Naive thymus-derived CD4-positive, alpha-beta T cell (primary cell): ENCODE results near the gene TUBA1C. TPM values are rescaled to one million over a fixed set of nuclear protein-coding genes. Genes with fewer than 3 reads are reported as not detected.
A peak's percentile ranks its signal among the peaks of the same experiment; 100 is the strongest.
"Not testable (repeated sequence)": the region's sequence is repeated elsewhere in the genome, so short reads cannot be mapped to it uniquely, and the experiment has no call there.

ENCODE experiments used
- ATAC-seq: fragments of 150-1000 bp; cut with Tn5 transposase; 2 replicates; pipeline ENCODE4 v1.10.0; 2021; ENCODE audit warnings: mild to moderate bottlenecking, moderate library complexity
- CTCF ChIA-PET: fragments of 350-600 bp; sonication (Branson Sonifier 250); formaldehyde crosslinking; loops from one replicate; lab custom pipeline; 2021; ENCODE audit warnings: antibody characterized with exemption; lab: Charles Lee
- POLR2A ChIA-PET: fragments of 350-600 bp; sonication (Branson Sonifier 250); formaldehyde crosslinking; loops from one replicate; lab custom pipeline; 2021; ENCODE audit warnings: antibody characterized with exemption, inconsistent platforms; lab: Charles Lee
- DNase-seq, 9 donors: peaks; one replicate each; pipeline versions ENCODE4 v3.0.0 to v3.0.0-alpha.2; 2020 to 2022; ENCODE audit warnings: mixed read lengths in 1 of 9
- H3K27ac ChIP-seq: one replicate; pipeline ENCODE4 v1.7.0; 2013; ENCODE audit warnings: mild to moderate bottlenecking, low read depth, low read length, moderate library complexity
- H3K27me3 ChIP-seq, 2 donors: one replicate each; pipeline ENCODE4 v1.7.0; 2013; ENCODE audit warnings: low read length in 2 of 2, mild to moderate bottlenecking in 2 of 2, moderate library complexity in 2 of 2; ENCODE audit not compliant: control insufficient read depth in 2 of 2, insufficient read depth in 2 of 2
- H3K36me3 ChIP-seq, 3 experiments: 1 replicate in 2 of 3; 2 replicates in 1 of 3; pipeline ENCODE4 v1.7.0; 2013; ENCODE audit warnings: low read length in 3 of 3, mild to moderate bottlenecking in 3 of 3, moderate library complexity in 1 of 3; ENCODE audit not compliant: insufficient read depth in 3 of 3, control insufficient read depth in 2 of 3
- H3K4me1 ChIP-seq, 2 donors: one replicate each; pipeline ENCODE4 v1.7.0; 2013; ENCODE audit warnings: low read length in 2 of 2, mild to moderate bottlenecking in 2 of 2, moderate library complexity in 1 of 2; ENCODE audit not compliant: control insufficient read depth in 2 of 2, insufficient read depth in 2 of 2
- H3K4me3 ChIP-seq: 2 replicates; pipeline ENCODE4 v1.7.0; 2013; ENCODE audit warnings: mild to moderate bottlenecking, low read length
- H3K9me3 ChIP-seq, 3 experiments: 1 replicate in 2 of 3; 2 replicates in 1 of 3; pipeline ENCODE4 v1.7.0; 2013; ENCODE audit warnings: low read length in 3 of 3; ENCODE audit not compliant: control insufficient read depth in 2 of 3
- H3K27ac Mint-ChIP-seq, 9 donors: one replicate each; pipeline ENCODE4 v1.8.0; 2020 to 2022; ENCODE audit warnings: mixed read lengths in 9 of 9, mild to moderate bottlenecking in 8 of 9, moderate library complexity in 5 of 9, inconsistent platforms in 2 of 9
- H3K27me3 Mint-ChIP-seq, 5 donors: one replicate each; pipeline ENCODE4 v1.8.0; 2021 to 2022; ENCODE audit warnings: mixed read lengths in 5 of 5, mild to moderate bottlenecking in 1 of 5
- H3K36me3 Mint-ChIP-seq, 5 donors: one replicate each; pipeline ENCODE4 v1.8.0; 2020 to 2022; ENCODE audit warnings: mixed read lengths in 5 of 5, mild to moderate bottlenecking in 3 of 5, inconsistent platforms in 1 of 5
- H3K4me1 Mint-ChIP-seq, 7 donors: one replicate each; pipeline ENCODE4 v1.8.0; 2020 to 2022; ENCODE audit warnings: mixed read lengths in 7 of 7, mild to moderate bottlenecking in 3 of 7, inconsistent platforms in 1 of 7
- H3K4me3 Mint-ChIP-seq, 10 donors: one replicate each; pipeline ENCODE4 v1.8.0; 2020 to 2022; ENCODE audit warnings: mild to moderate bottlenecking in 10 of 10, mixed read lengths in 10 of 10, moderate library complexity in 6 of 10, inconsistent platforms in 2 of 10
- H3K9me3 Mint-ChIP-seq, 11 donors: one replicate each; pipeline ENCODE4 v1.8.0; 2020 to 2022; ENCODE audit warnings: mixed read lengths in 11 of 11, mild to moderate bottlenecking in 4 of 11, inconsistent platforms in 1 of 11, moderate library complexity in 1 of 11
- intact Hi-C, 2 donors: fragments of 100-400 bp; cut with micrococcal nuclease; formaldehyde crosslinking; loops; one replicate each; pipeline ENCODE4 v1.15.1; 2023
- polyA plus RNA-seq, 2 donors: library from polyadenylated mRNA; unstranded; fragments of 300-500 nt; fragmentation: Illumina TruSeq; gene quantifications; one replicate each; pipeline ENCODE4 v1.2.3, GENCODE V29; 2021
- total RNA-seq, 6 experiments: library from RNA in 5 of 6; stranded (reverse) in 5 of 6; gene quantifications; 1 replicate in 5 of 6; 2 replicates in 1 of 6; pipeline ENCODE4 v1.2.3 and lab custom pipeline; 2021 to 2026

TUBA1C gene
- total and polyA plus RNA-seq, 7 experiments from 2014 or later = 17.9 to 195 (median 23.1) TPM

DNA sequence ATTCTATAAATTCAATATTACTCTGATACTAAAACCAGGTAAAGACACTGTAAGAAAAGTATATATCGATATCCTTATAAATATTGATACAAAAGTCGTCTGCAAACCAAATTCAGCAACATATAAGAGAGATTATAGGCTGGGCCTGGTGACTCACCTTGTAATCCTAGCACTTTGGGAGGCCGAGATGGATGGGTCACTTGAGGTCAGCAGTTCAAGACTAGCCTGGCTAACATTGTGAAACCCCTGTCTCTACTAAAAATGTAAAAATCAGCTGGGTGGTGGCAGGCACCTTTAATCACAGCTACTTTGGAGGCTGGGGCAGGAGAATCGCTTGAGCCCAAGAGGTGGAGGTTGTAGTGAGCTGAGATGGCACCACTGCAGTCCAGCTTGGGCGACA lies 13.5 kb upstream of the TUBA1C start:
- H3K4me1 ChIP-seq = no peaks in the 10 kb centered on the region
- no peaks in the 10 kb centered on the region for H3K36me3 Mint-ChIP-seq
- intact Hi-C loops = no loop called here
- no peaks in the 10 kb centered on the region for H3K36me3 ChIP-seq
- DNase-seq (no peak), ATAC-seq (no peak)
- no peaks in the 10 kb centered on the region for H3K27me3 ChIP-seq
- H3K27ac ChIP-seq = no peak overlapping the region
- peaks cover 0 to 3% (median 0%) of the 10 kb centered on the region in 7 donors for H3K4me1 Mint-ChIP-seq
- no peaks in the 10 kb centered on the region for H3K9me3 ChIP-seq
- ChIA-PET POLR2A (interaction anchor here (0.6 kb wide), 1 partner anchor 131 kb away, joined by 6 read pairs; no protein-coding TSS in a partner anchor), CTCF (interaction anchor here (0.7 kb wide), 1 partner anchor 86 kb away, joined by 3 read pairs; no protein-coding TSS in a partner anchor)
- no peak overlapping the region for H3K27ac Mint-ChIP-seq
- no peak overlapping the region for H3K4me3 ChIP-seq
- no peak overlapping the region for H3K4me3 Mint-ChIP-seq
- H3K27me3 Mint-ChIP-seq = no peaks in the 10 kb centered on the region
- H3K9me3 Mint-ChIP-seq = no peaks in the 10 kb centered on the region

DNA sequence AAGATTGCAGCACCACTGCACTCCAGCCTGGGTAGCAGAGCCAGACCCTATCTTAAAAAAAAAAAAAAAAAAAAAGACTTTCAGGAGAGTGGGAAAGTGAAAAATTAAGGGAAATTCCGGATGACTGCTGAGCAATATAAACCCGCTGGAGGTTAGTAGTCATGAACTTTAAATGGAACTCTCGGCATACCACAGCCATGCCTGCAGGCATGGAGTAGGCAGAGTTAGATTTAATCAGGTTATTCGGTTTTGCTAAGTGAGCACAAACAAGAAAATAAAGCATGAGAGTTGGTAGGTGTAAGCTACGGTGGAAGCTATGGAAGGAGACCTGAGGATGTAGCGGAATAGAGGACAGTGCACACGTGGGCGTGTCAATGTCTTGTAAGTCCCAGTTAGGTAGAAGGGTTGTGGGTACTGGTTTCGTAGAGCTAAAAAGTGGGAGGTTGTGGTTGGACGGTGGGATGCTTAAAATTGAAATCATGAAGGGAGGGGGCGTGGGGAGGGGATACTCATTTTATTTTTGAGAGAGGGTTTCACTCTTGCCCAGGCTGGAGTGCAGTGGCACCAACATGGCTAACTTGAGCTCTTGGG lies 11.8 kb upstream of the TUBA1C start:
- H3K27ac Mint-ChIP-seq = no peak overlapping the region

DNA sequence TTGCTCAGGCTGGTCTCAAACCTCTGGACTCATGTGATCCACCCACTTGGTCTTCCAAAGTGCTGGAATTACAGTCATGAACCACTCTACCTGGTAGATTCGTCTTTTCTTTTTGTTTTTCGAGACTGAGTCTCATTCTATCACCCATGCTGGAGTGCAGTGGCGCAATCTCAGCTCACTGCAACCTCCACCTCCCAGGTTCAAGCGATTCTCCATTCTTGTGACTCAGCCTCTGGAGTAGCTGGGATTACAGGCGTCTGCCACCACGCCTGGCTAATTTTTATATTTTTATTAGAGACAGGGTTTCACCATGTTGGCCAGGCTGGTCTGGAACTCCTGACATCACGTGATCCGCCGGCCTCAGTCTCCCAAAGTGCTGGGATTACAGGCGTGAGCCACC lies 9.4 kb upstream of the TUBA1C start:
- CTCF ChIA-PET = interaction anchor here (0.6 kb wide), 1 partner anchor 11 kb away, joined by 3 read pairs; no protein-coding TSS in a partner anchor
- H3K4me3 ChIP-seq, H3K9me3 Mint-ChIP-seq, H3K27me3 ChIP-seq, ATAC-seq, H3K4me3 Mint-ChIP-seq, H3K4me1 Mint-ChIP-seq, H3K27ac Mint-ChIP-seq, H3K9me3 ChIP-seq, intact Hi-C loops, POLR2A ChIA-PET, H3K4me1 ChIP-seq, H3K27me3 Mint-ChIP-seq, H3K36me3 ChIP-seq, H3K27ac ChIP-seq, DNase-seq, H3K36me3 Mint-ChIP-seq: not testable (repeated sequence)

More for the DNA sequence above, 11.8 kb upstream of the TUBA1C start:
- ChIA-PET CTCF (interaction anchor here (0.6 to 1.4 kb wide), 2 partner anchors 60 to 165 kb away, joined by 4 to 8 read pairs; no protein-coding TSS in a partner anchor), POLR2A (no interaction called here)
- H3K9me3 ChIP-seq = no peaks in the 10 kb centered on the region
- H3K36me3 ChIP-seq = no peaks in the 10 kb centered on the region
- no peak for ATAC-seq
- Mint-ChIP-seq H3K4me3 (no peak overlapping the region), H3K4me1 (peaks cover 0 to 3% (median 0%) of the 10 kb centered on the region in 7 donors), H3K36me3 (no peaks in the 10 kb centered on the region), H3K9me3 (no peaks in the 10 kb centered on the region), H3K27me3 (no peaks in the 10 kb centered on the region)
- no peaks in the 10 kb centered on the region for H3K27me3 ChIP-seq
- intact Hi-C loops = no loop called here
- H3K27ac ChIP-seq = no peak overlapping the region
- H3K4me3 ChIP-seq = no peak overlapping the region
- H3K4me1 ChIP-seq = no peaks in the 10 kb centered on the region
- DNase-seq = no peak

DNA sequence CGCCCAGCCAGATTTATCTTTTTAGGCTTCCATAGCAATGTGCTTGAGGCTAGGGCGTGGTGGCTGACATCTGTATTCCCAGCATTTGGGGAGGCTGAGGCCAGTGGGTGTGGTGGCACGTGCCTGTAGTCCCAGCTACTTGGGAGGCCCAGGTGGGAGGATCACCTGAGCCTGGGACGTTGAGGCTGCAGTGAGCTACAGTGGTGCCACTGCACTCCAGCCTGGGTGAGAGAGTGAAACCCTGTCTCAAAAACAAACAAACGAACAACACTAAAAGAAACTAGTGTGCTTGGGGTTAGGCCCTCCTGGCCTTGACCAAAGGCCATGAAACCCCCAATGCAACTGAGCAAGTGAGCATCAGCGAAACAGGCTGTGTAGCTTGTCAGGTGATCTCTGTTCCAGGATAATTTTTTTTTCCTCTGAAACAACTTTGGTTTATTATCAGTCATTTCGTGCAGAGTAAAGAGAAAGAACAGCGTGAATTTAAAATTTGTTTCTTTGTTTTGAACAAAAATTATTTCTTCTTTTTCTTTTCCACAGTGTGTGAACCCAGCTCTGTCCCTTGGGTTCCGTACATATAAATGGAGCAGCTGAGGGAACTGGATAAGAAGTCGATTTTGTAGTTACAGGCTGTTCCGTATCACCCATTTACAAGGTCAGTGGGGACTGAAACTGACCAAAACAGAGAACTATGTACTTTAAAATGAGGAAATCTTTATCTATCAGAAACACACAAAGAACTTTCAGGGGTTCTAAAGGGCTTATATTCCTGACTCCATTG lies 8.8 kb upstream of the TUBA1C start:
- DNase-seq (no peak), ATAC-seq (no peak)
- Mint-ChIP-seq H3K4me3 (peak overlapping the region in 1 of 10 donors; percentile 16), H3K4me1 (peaks cover 0 to 9% (median 0%) of the 10 kb centered on the region in 7 donors), H3K9me3 (no peaks in the 10 kb centered on the region), H3K36me3 (no peaks in the 10 kb centered on the region), H3K27me3 (no peaks in the 10 kb centered on the region), H3K27ac (no peak overlapping the region)
- no peak overlapping the region for H3K4me3 ChIP-seq
- intact Hi-C loops = no loop called here
- ChIA-PET POLR2A (interaction anchor here (0.7 kb wide), 1 partner anchor 249 kb away, joined by 3 read pairs; no protein-coding TSS in a partner anchor), CTCF (interaction anchor here (0.6 to 0.7 kb wide), 2 partner anchors 11 to 829 kb away, joined by 3 read pairs; partner anchors contain the start of gene SMARCD1)
- no peaks in the 10 kb centered on the region for H3K9me3 ChIP-seq
- H3K4me1 ChIP-seq = no peaks in the 10 kb centered on the region
- no peaks in the 10 kb centered on the region for H3K27me3 ChIP-seq
- no peaks in the 10 kb centered on the region for H3K36me3 ChIP-seq
- no peak overlapping the region for H3K27ac ChIP-seq

DNA sequence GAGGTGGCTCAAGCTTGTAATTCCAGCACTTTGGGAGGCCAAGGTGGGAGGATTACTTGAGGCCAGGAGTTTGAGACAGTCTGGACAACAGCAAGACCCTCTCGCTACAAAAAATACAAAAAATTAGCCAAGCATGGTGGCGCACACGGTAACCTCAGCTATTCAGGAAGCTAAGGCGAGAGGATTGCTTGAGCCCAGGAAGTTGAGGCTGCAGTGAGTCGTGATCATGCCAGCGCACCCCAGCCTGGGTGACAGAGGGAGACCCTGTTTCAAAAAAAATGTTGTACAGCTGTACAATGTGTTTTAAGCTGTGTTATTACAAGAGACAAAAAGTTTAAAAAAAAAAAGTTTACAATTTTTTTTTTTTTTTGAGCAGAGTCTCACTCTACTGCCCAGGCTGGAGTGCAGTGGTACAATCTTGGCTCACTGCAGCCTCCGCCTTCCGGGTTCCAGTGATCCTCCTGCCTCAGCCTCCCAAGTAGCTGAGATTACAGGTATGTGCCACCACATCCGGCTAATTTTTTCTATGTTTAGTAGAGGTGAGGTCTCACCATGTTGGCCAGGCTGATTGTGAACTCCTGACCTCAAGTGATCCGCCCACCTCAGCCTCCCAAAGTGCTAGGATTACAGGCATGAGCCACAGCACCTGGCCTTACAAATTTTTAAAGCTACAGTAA lies 7.2 kb upstream of the TUBA1C start:
- DNase-seq, H3K9me3 ChIP-seq, H3K36me3 ChIP-seq, intact Hi-C loops, H3K27ac ChIP-seq, H3K4me1 ChIP-seq, H3K9me3 Mint-ChIP-seq, CTCF ChIA-PET, H3K36me3 Mint-ChIP-seq, H3K4me3 Mint-ChIP-seq, POLR2A ChIA-PET, H3K27me3 Mint-ChIP-seq, ATAC-seq, H3K27ac Mint-ChIP-seq, H3K27me3 ChIP-seq, H3K4me3 ChIP-seq: not testable (repeated sequence)
- peaks cover 0 to 11% (median 0%) of the 10 kb centered on the region in 7 donors for H3K4me1 Mint-ChIP-seq

DNA sequence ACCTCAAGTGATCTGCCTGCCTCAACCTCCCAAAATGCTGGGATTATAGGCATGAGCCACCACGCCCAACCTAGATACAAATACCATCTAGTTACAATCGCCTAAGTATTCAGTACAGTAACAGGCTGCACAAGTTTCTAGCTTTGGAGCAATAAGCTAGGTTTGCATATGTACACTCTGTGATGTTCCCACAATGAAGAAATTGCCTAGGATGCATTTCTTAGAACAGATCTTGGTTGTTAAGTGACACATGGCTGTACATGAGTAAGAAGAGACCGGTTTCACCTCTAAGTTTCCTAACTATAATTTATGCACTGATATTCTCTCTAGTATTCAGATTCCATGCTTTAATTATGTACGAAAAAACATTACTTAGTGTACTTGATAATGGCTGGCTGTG lies 5.4 kb upstream of the TUBA1C start:
- Histone ChIP-seq H3K36me3 (no peaks in the 10 kb centered on the region), H3K27me3 (no peaks in the 10 kb centered on the region), H3K4me1 (peaks cover 0 to 6% of the 10 kb centered on the region in 2 donors), H3K9me3 (no peaks in the 10 kb centered on the region), H3K4me3 (no peak overlapping the region), H3K27ac (no peak overlapping the region)
- no peak for DNase-seq
- no peaks in the 10 kb centered on the region for H3K27me3 Mint-ChIP-seq
- POLR2A ChIA-PET = no interaction called here
- no peak overlapping the region for H3K4me3 Mint-ChIP-seq
- H3K36me3 Mint-ChIP-seq = peaks cover 0 to 2% (median 0%) of the 10 kb centered on the region in 5 donors
- CTCF ChIA-PET = no interaction called here
- no peak overlapping the region for H3K27ac Mint-ChIP-seq
- ATAC-seq = no peak
- H3K4me1 Mint-ChIP-seq = peaks cover 0 to 22% (median 5%) of the 10 kb centered on the region in 7 donors
- H3K9me3 Mint-ChIP-seq = no peaks in the 10 kb centered on the region
- intact Hi-C loops = no loop called here
